H1 (cell line): ENCODE measurements around the gene ST6GALNAC3. TPM values are rescaled to one million over a fixed set of nuclear protein-coding genes. Genes with fewer than 3 reads are reported as not detected.

Source experiments
- CTCF ChIA-PET: fragments of 300-600 bp; sonication (Branson Sonifier 250); formaldehyde crosslinking; loops from one replicate; lab custom pipeline; 2021; ENCODE audit not compliant: partially characterized antibody; lab: Charles Lee
- POLR2A ChIA-PET: fragments of 300-600 bp; sonication (Branson Sonifier 250); formaldehyde crosslinking; loops from one replicate; lab custom pipeline; 2021; ENCODE audit warnings: inconsistent platforms; ENCODE audit not compliant: partially characterized antibody; lab: Charles Lee
- DNase-seq, 2 experiments: peaks; one replicate each; pipeline versions ENCODE4 v3.0.0 to v3.0.0-alpha.2; 2010 to 2022; ENCODE audit warnings: low spot score in 2 of 2, low read depth in 1 of 2, mixed read lengths in 1 of 2
- FAIRE-seq: peaks from 2 replicates; lab custom pipeline; 2011; peaks lifted over from hg19 to GRCh38; lab: Jason Lieb, UNC
- H2AFZ ChIP-seq: 2 replicates; pipeline ENCODE4 v1.8.1; 2012; ENCODE audit warnings: low read length, inconsistent platforms
- H2AK5ac ChIP-seq: 2 replicates; pipeline ENCODE4 v1.6.1; 2013; ENCODE audit warnings: low read depth, low read length
- H2BK120ac ChIP-seq: replicated peaks from 2 replicates; pipeline ENCODE3; 2013; ENCODE audit warnings: low read depth, low read length, inconsistent platforms
- H2BK12ac ChIP-seq: 2 replicates; pipeline ENCODE4 v1.6.1; 2013; ENCODE audit warnings: low read depth, low read length
- H2BK15ac ChIP-seq: 2 replicates; pipeline ENCODE4 v1.6.1; 2013; ENCODE audit warnings: low read length
- H2BK20ac ChIP-seq: 2 replicates; pipeline ENCODE4 v1.6.1; 2013; ENCODE audit warnings: low read length
- H2BK5ac ChIP-seq: 2 replicates; pipeline ENCODE4 v1.6.1; 2013; ENCODE audit warnings: low read depth, low read length
- H3K14ac ChIP-seq: 2 replicates; pipeline ENCODE4 v1.6.1; 2013; ENCODE audit warnings: inconsistent platforms; ENCODE audit not compliant: insufficient read length
- H3K18ac ChIP-seq: 2 replicates; pipeline ENCODE4 v1.6.1; 2013; ENCODE audit warnings: low read length; ENCODE audit errors: extremely low read depth
- H3K23ac ChIP-seq: 2 replicates; pipeline ENCODE4 v1.6.1; 2013; ENCODE audit warnings: inconsistent platforms; ENCODE audit not compliant: insufficient read length
- H3K23me2 ChIP-seq: 2 replicates; pipeline ENCODE4 v1.6.1; 2013; ENCODE audit warnings: low read depth, low read length
- H3K27ac ChIP-seq: 2 replicates; pipeline ENCODE4 v1.6.1; 2011; ENCODE audit warnings: low read depth, low read length, inconsistent platforms
- H3K27me3 ChIP-seq, 4 experiments: replicated peaks in 1 of 4; 1 replicate in 1 of 4; 2 replicates in 3 of 4; pipeline versions ENCODE4 v1.6.1 to v1.8.1; 2011 to 2013; ENCODE audit warnings: low read length in 3 of 4, mild to moderate bottlenecking in 3 of 4, inconsistent platforms in 2 of 4, mixed read lengths in 2 of 4, moderate library complexity in 1 of 4; ENCODE audit not compliant: control insufficient read depth in 3 of 4, insufficient read depth in 3 of 4; ENCODE audit errors: extremely low read depth in 1 of 4
- H3K36me3 ChIP-seq, 4 experiments: 2 replicates each; pipeline versions ENCODE4 v1.6.1 to v1.8.1; 2011 to 2013; ENCODE audit warnings: mild to moderate bottlenecking in 4 of 4, low read length in 3 of 4, moderate library complexity in 2 of 4, control low read depth in 1 of 4, inconsistent platforms in 1 of 4; ENCODE audit not compliant: insufficient read depth in 4 of 4, control insufficient read depth in 2 of 4
- H3K4ac ChIP-seq: replicated peaks from 2 replicates; pipeline ENCODE3; 2013; ENCODE audit warnings: low read length, low read depth, mixed read lengths, inconsistent platforms; ENCODE audit not compliant: insufficient read length
- H3K4me1 ChIP-seq, 4 experiments: replicated peaks in 1 of 4; 1 replicate in 1 of 4; 2 replicates in 3 of 4; pipeline versions ENCODE4 v1.6.1 to v1.8.1; 2011 to 2013; ENCODE audit warnings: low read length in 3 of 4, inconsistent platforms in 2 of 4, mixed read lengths in 1 of 4; ENCODE audit not compliant: insufficient read depth in 4 of 4, control insufficient read depth in 3 of 4
- H3K4me2 ChIP-seq, 2 experiments: 2 replicates each; pipeline versions ENCODE4 v1.6.1 to v1.8.1; 2011 to 2013; ENCODE audit warnings: low read depth in 2 of 2, low read length in 2 of 2, control low read depth in 1 of 2, inconsistent platforms in 1 of 2, mild to moderate bottlenecking in 1 of 2; ENCODE audit not compliant: insufficient read depth in 1 of 2
- H3K4me3 ChIP-seq, 4 experiments: fragments of 200-600, 300-600 bp in 1 of 4; sonication (generic), shearing (Covaris generic), sonication (Bioruptor Twin) in 1 of 4; 2 replicates each; pipeline versions ENCODE4 v1.5.1 to v1.8.1; 2011 to 2016; ENCODE audit warnings: low read length in 4 of 4, low read depth in 3 of 4, control low read depth in 2 of 4, inconsistent platforms in 2 of 4, mild to moderate bottlenecking in 2 of 4, mixed read lengths in 1 of 4, moderate library complexity in 1 of 4; ENCODE audit not compliant: insufficient read depth in 2 of 4; ENCODE audit errors: extremely low read depth in 1 of 4
- H3K56ac ChIP-seq: replicated peaks from 2 replicates; pipeline ENCODE3; 2013; ENCODE audit warnings: low read depth, mild to moderate bottlenecking, mixed read lengths, low read length, inconsistent platforms; ENCODE audit not compliant: insufficient read length
- H3K79me1 ChIP-seq: 2 replicates; pipeline ENCODE4 v1.6.1; 2013; ENCODE audit warnings: low read depth, low read length, control low read depth
- H3K79me2 ChIP-seq, 2 experiments: 2 replicates each; pipeline versions ENCODE4 v1.6.1 to v1.8.1; 2012 to 2013; ENCODE audit warnings: low read length in 2 of 2, mild to moderate bottlenecking in 2 of 2, inconsistent platforms in 1 of 2; ENCODE audit not compliant: insufficient read depth in 2 of 2, control insufficient read depth in 1 of 2
- H3K9ac ChIP-seq, 4 experiments: replicated peaks in 1 of 4; 1 replicate in 1 of 4; 2 replicates in 3 of 4; pipeline versions ENCODE4 v1.6.1 to v1.8.1; 2011 to 2013; ENCODE audit warnings: low read depth in 3 of 4, low read length in 3 of 4, control low read depth in 2 of 4, mild to moderate bottlenecking in 2 of 4, moderate library complexity in 2 of 4, inconsistent platforms in 1 of 4; ENCODE audit errors: extremely low read depth in 1 of 4
- H3K9me3 ChIP-seq, 2 experiments: 2 replicates each; pipeline versions ENCODE4 v1.6.1 to v1.8.1; 2012 to 2013; ENCODE audit warnings: mild to moderate bottlenecking in 2 of 2, moderate library complexity in 2 of 2, control low read depth in 1 of 2, inconsistent platforms in 1 of 2, low read depth in 1 of 2, low read length in 1 of 2, mixed read lengths in 1 of 2; ENCODE audit not compliant: insufficient read depth in 2 of 2
- H4K20me1 ChIP-seq, 2 experiments: replicated peaks in 1 of 2; 2 replicates each; pipeline versions ENCODE3 to v1.8.1; 2011 to 2013; ENCODE audit warnings: inconsistent platforms in 2 of 2, low read length in 2 of 2, mild to moderate bottlenecking in 1 of 2; ENCODE audit not compliant: insufficient read depth in 2 of 2, control insufficient read depth in 1 of 2
- H4K5ac ChIP-seq: 2 replicates; pipeline ENCODE4 v1.6.1; 2013; ENCODE audit warnings: low read length, low read depth, mixed read lengths, inconsistent platforms; ENCODE audit not compliant: insufficient read length
- H4K8ac ChIP-seq: 2 replicates; pipeline ENCODE4 v1.8.0; 2013; ENCODE audit warnings: mild to moderate bottlenecking, moderate library complexity, low read length, inconsistent platforms; ENCODE audit not compliant: insufficient read depth; ENCODE audit errors: extremely low read depth
- H4K91ac ChIP-seq: replicated peaks from 2 replicates; pipeline ENCODE3; 2013; ENCODE audit warnings: low read length, mixed read lengths, inconsistent platforms; ENCODE audit not compliant: insufficient read length
- BRCA1 ChIP-seq: IDR thresholded peaks from 2 replicates; pipeline ENCODE4 v1.6.1; 2012; ENCODE audit warnings: low read depth, low read length, improper control_type of control experiment
- CREB1 ChIP-seq: IDR thresholded peaks from 2 replicates; pipeline ENCODE4 v1.6.1; 2012; ENCODE audit warnings: inconsistent platforms
- GABPA ChIP-seq: IDR thresholded peaks from 2 replicates; pipeline ENCODE4 v1.6.1; 2011; ENCODE audit warnings: mild to moderate bottlenecking, low read length, moderate library complexity, borderline replicate concordance; ENCODE audit not compliant: insufficient read depth
- JUN ChIP-seq: IDR thresholded peaks from 2 replicates; pipeline ENCODE4 v1.6.1; 2011; ENCODE audit warnings: low read depth, mild to moderate bottlenecking, improper control_type of control experiment, low read length
- KDM1A ChIP-seq: fragments of 200-600, 300-600 bp; sonication (generic); IDR thresholded peaks from 2 replicates; pipeline ENCODE4 v1.7.1; 2016; ENCODE audit warnings: mild to moderate bottlenecking, low read length, borderline replicate concordance
- KDM4A ChIP-seq: IDR thresholded peaks from one replicate; pipeline ENCODE4 v1.7.1; 2012; ENCODE audit warnings: low read depth, mild to moderate bottlenecking, moderate library complexity, low read length, inconsistent platforms; ENCODE audit not compliant: severe bottlenecking
- POU5F1 ChIP-seq: IDR thresholded peaks from 2 replicates; pipeline ENCODE4 v1.6.1; 2011; ENCODE audit warnings: low read depth, mild to moderate bottlenecking, low read length, moderate library complexity
- RXRA ChIP-seq: IDR thresholded peaks from 2 replicates; pipeline ENCODE4 v1.6.1; 2011; ENCODE audit warnings: low read depth, mild to moderate bottlenecking, low read length, moderate library complexity; ENCODE audit not compliant: insufficient read depth
- SIN3A ChIP-seq, 2 experiments: IDR thresholded peaks in 1 of 2; conservative IDR thresholded peaks in 1 of 2; 2 replicates each; pipeline ENCODE4 v1.6.1; 2011 to 2012; ENCODE audit warnings: low read length in 2 of 2, improper control_type of control experiment in 1 of 2, low read depth in 1 of 2, mild to moderate bottlenecking in 1 of 2
- WGBS, 2 experiments: shearing (Covaris generic) in 1 of 2; methylation state at CpG; one replicate each; pipeline versions ENCODE4 v1.1.6 to v1.1.7; 2013 to 2015; ENCODE audit warnings: low lambda C conversion rate in 2 of 2, mixed read lengths in 2 of 2, inconsistent platforms in 1 of 2, low coverage in 1 of 2, missing lambda C conversion rate in 1 of 2; ENCODE audit not compliant: insufficient replicate concordance in 2 of 2, insufficient coverage in 1 of 2, insufficient read length in 1 of 2; ENCODE audit errors: extremely low coverage in 1 of 2, missing lambda C conversion rate in 1 of 2; 5-methylcytosine and 5-hydroxymethylcytosine counted together
- polyA plus RNA-seq, 7 experiments: library from polyadenylated mRNA; depleted of rRNA in 3 of 7; stranded (reverse) in 5 of 7; unstranded in 2 of 7; fragments of >200 nt in 5 of 7; fragments of 200-250 nt in 2 of 7; gene quantifications; 1 replicate in 5 of 7; 2 replicates in 1 of 7; 4 replicates in 1 of 7; pipeline versions ENCODE4 v1.2.1 to v1.2.3, GENCODE V29; 2011 to 2013; ENCODE audit warnings: missing spikeins in 2 of 7, mixed read lengths in 2 of 7
- total RNA-seq: library from RNA; stranded (reverse); fragmentation: NEBNext Ultra II Directional; extraction: Animal tissue kit (Norgen Biotek cat#: 25700); gene quantifications from 2 replicates; pipeline ENCODE4 v1.2.1, GENCODE V29; 2021

The ST6GALNAC3 gene
- total and polyA plus RNA-seq, 2 of the 8 experiments (the other 6 are each of a cell fraction or from before 2014, with no cell fraction given): 4.9 to 19.0 TPM

DNA sequence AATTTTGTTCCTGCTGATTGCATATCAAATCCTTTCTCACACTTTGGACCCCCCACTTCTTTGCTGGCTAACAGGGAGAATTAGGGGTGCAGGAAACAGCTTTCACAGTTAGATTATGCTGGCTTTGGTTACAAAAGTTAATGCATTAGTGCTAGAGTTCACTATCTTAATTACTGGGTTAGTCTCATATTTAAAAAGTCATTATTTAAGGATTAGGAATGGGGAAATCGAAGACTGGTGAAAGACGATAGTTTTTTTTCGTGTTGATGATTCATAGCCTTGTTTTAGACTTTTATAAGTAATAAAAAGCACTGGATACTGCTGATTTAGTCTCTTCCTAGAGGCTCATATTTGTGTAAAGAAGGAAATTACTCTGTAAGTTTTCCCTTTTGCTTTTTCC lies 11.6 kb downstream of the ST6GALNAC3 start:
- H3K27me3 ChIP-seq: no peaks in the 10 kb centered on the region
- no peak overlapping the region for H3K14ac ChIP-seq
- no peaks in the 10 kb centered on the region for H3K36me3 ChIP-seq
- POLR2A ChIA-PET: interaction anchor here (1.6 kb wide), 1 partner anchor 11 kb away, joined by 7 read pairs; the partner anchor contains the start of gene ST6GALNAC3
- WGBS, 2 experiments: 93 to 100% methylated on average over 3 of the region's 3 CpGs
- H3K23ac ChIP-seq: no peak overlapping the region
- H4K91ac ChIP-seq: no peak overlapping the region
- TF ChIP-seq RXRA (no peak), KDM1A (no peak), JUN (no peak), KDM4A (no peak), SIN3A (conservative IDR thresholded peaks at IDR 0.05 in 1 of 2, IDR thresholded peaks at IDR 0.05 in 1 of 2; ENCODE audit: low read depth in 1 of 2, low read length in 2 of 2) (no peak), BRCA1 (no peak), CREB1 (no peak), GABPA (no peak), POU5F1 (no peak)
- TF ChIP-seq, all 59 proteins: peak for 0
- Histone ChIP-seq H3K9me3 (no peaks in the 10 kb centered on the region), H3K9ac (no peak overlapping the region), H2AFZ (no peak overlapping the region), H2BK15ac (no peak overlapping the region), H3K4me3 (no peak overlapping the region), H4K5ac (no peak overlapping the region), H3K4ac (no peak overlapping the region), H3K23me2 (no peaks in the 10 kb centered on the region), H2BK5ac (no peak overlapping the region), H2BK12ac (no peak overlapping the region), H3K56ac (no peak overlapping the region), H3K79me2 (peaks cover 0 to 82% of the 10 kb centered on the region in 2 experiments; a peak in 2 of 4 replicates), H3K79me1 (peaks cover 6% of the 10 kb centered on the region), H2BK120ac (no peak overlapping the region), H2BK20ac (no peak overlapping the region), H3K18ac (no peak overlapping the region), H3K4me1 (peaks cover 0 to 12% (median under 1%) of the 10 kb centered on the region in 4 experiments; a peak in 4 of 7 replicates), H4K20me1 (peaks cover 0 to 1% of the 10 kb centered on the region in 2 experiments), H3K4me2 (no peak overlapping the region), H4K8ac (no peak overlapping the region), H2AK5ac (no peak overlapping the region), H3K27ac (no peak overlapping the region)
- FAIRE-seq: no peak
- no peak for DNase-seq
- CTCF ChIA-PET: interaction anchor here (1.7 kb wide), 1 partner anchor 95 kb away, joined by 5 read pairs; no protein-coding TSS in a partner anchor
